GM21619 (cell line): ENCODE data around the gene ASB18.

ENCODE experiments used
- ATAC-seq: cut with Tn5 transposase; IDR thresholded peaks from one replicate; pipeline ENCODE4 v1.9.1; 2021; ENCODE audit not compliant: unreplicated experiment

ASB18 gene

GRCh38 chr2:236176951-236177350 is 87.3 kb downstream of the ASB18 start:
- no peak for ATAC-seq

- ATAC-seq = no peak
Measured at GRCh38 chr2:236176417-236176816, 87.8 kb downstream of the ASB18 start.

GRCh38 chr2:236175548-236176150 is 88.6 kb downstream of the ASB18 start:
- ATAC-seq = no peak

- no peak for ATAC-seq
Measured at GRCh38 chr2:236173729-236174607, 90.2 kb downstream of the ASB18 start.

GRCh38 chr2:236173036-236173728 is 91.0 kb downstream of the ASB18 start:
- no peak for ATAC-seq

GRCh38 chr2:236172255-236173035 is 91.8 kb downstream of the ASB18 start:
- no peak for ATAC-seq

- no peak for ATAC-seq
Measured at GRCh38 chr2:236171680-236172254, 92.4 kb downstream of the ASB18 start.

GRCh38 chr2:236171181-236171679 is 93.0 kb downstream of the ASB18 start:
- no peak for ATAC-seq

GRCh38 chr2:236170590-236171165 is 93.5 kb downstream of the ASB18 start:
- no peak for ATAC-seq

- ATAC-seq = no peak
Measured at GRCh38 chr2:236169741-236170589, 94.2 kb downstream of the ASB18 start.

GRCh38 chr2:236169151-236169721 is 95.0 kb downstream of the ASB18 start:
- no peak for ATAC-seq

GRCh38 chr2:236168110-236169080 is 95.8 kb downstream of the ASB18 start, which contains the start of gene GBX2:
Gene GBX2 (minus strand): TSS chr2:236168386. CDS start chr2:236167971, 415 bp downstream.
- ATAC-seq = no peak

GRCh38 chr2:236167297-236168109 is 96.7 kb downstream of the ASB18 start:
- ATAC-seq = no peak

GRCh38 chr2:236166796-236167296 is 97.4 kb downstream of the ASB18 start:
- ATAC-seq = no peak

GRCh38 chr2:236165842-236166795 is 98.1 kb downstream of the ASB18 start:
- no peak for ATAC-seq
